IMR-90 (cell line): ENCODE data around the gene DCST2. TPM values are rescaled to one million over a fixed set of nuclear protein-coding genes. Genes with fewer than 3 reads are reported as not detected.

Experiments
- ATAC-seq: fragments of 200-7000 bp; cut with Tn5 transposase; 2 replicates; pipeline ENCODE4 v1.9.1; 2020; ENCODE audit warnings: low read depth, mild to moderate bottlenecking, moderate library complexity
- BruUV-seq: library from RNA; stranded (reverse); fragments of 400-500 nt; replicated peaks from 2 replicates; lab custom pipeline; 2021; lab: Mats Ljungman, UMichigan
- CTCF ChIA-PET: fragments of 300-600 bp; formaldehyde crosslinking; extraction: SDS; loops from one replicate; lab custom pipeline; 2021; ENCODE audit warnings: antibody characterized with exemption; lab: Yijun Ruan, JAX
- POLR2A ChIA-PET: fragments of 300-600 bp; sonication (Branson Sonifier 250); formaldehyde crosslinking; loops from one replicate; lab custom pipeline; 2022; ENCODE audit warnings: antibody characterized with exemption; ENCODE audit not compliant: unreplicated experiment; lab: Charles Lee
- DNase-seq: peaks from one replicate; pipeline ENCODE4 v3.0.0; 2013
- H2AFZ ChIP-seq: replicated peaks from 2 replicates; pipeline ENCODE3; 2013; ENCODE audit warnings: low read length, mild to moderate bottlenecking; ENCODE audit not compliant: poor library complexity
- H2AK5ac ChIP-seq: 2 replicates; pipeline ENCODE4 v1.6.1; 2013; ENCODE audit warnings: low read depth, low read length, inconsistent platforms
- H2AK9ac ChIP-seq: replicated peaks from 2 replicates; pipeline ENCODE3; 2013; ENCODE audit warnings: mild to moderate bottlenecking, low read depth, low read length, moderate library complexity; ENCODE audit not compliant: poor library complexity
- H2BK120ac ChIP-seq: 2 replicates; pipeline ENCODE4 v1.6.1; 2013; ENCODE audit warnings: low read depth, low read length, inconsistent platforms
- H2BK15ac ChIP-seq: 3 replicates; pipeline ENCODE4 v1.6.1; 2013; ENCODE audit warnings: low read depth, low read length, inconsistent platforms
- H2BK20ac ChIP-seq: 2 replicates; pipeline ENCODE4 v1.6.1; 2013; ENCODE audit warnings: low read depth, mild to moderate bottlenecking, inconsistent platforms, low read length, moderate library complexity
- H2BK5ac ChIP-seq: 2 replicates; pipeline ENCODE4 v1.6.1; 2013; ENCODE audit warnings: mild to moderate bottlenecking, low read depth, low read length, inconsistent platforms; ENCODE audit not compliant: poor library complexity, severe bottlenecking
- H3K14ac ChIP-seq: replicated peaks from 2 replicates; pipeline ENCODE4 v1.6.1; 2013; ENCODE audit warnings: low read depth, low read length, inconsistent platforms
- H3K18ac ChIP-seq: 2 replicates; pipeline ENCODE4 v1.6.1; 2013; ENCODE audit warnings: low read depth, low read length, control low read depth
- H3K23ac ChIP-seq: 2 replicates; pipeline ENCODE4 v1.6.1; 2013; ENCODE audit warnings: low read depth, low read length, inconsistent platforms
- H3K27ac ChIP-seq: 2 replicates; pipeline ENCODE4 v1.5.1; 2013; ENCODE audit warnings: mild to moderate bottlenecking, control low read depth, low read length; ENCODE audit not compliant: insufficient read depth
- H3K27me3 ChIP-seq: 2 replicates; pipeline ENCODE4 v1.6.1; 2013; ENCODE audit warnings: low read length; ENCODE audit not compliant: control insufficient read depth, insufficient read depth
- H3K36me3 ChIP-seq: 2 replicates; pipeline ENCODE4 v1.6.1; 2013; ENCODE audit warnings: low read length, mixed read lengths; ENCODE audit not compliant: control insufficient read depth, insufficient read depth
- H3K4ac ChIP-seq: 2 replicates; pipeline ENCODE4 v1.6.1; 2013; ENCODE audit warnings: low read depth, low read length, inconsistent platforms
- H3K4me1 ChIP-seq: 2 replicates; pipeline ENCODE4 v1.6.1; 2013; ENCODE audit warnings: low read length, mixed read lengths; ENCODE audit not compliant: control insufficient read depth, insufficient read depth
- H3K4me2 ChIP-seq: 2 replicates; pipeline ENCODE4 v1.6.1; 2013; ENCODE audit warnings: low read depth, mild to moderate bottlenecking, control low read depth, low read length, moderate library complexity
- H3K4me3 ChIP-seq: 2 replicates; pipeline ENCODE4 v1.5.1; 2013; ENCODE audit warnings: low read depth, mild to moderate bottlenecking, control low read depth, low read length, moderate library complexity; ENCODE audit not compliant: insufficient read depth
- H3K56ac ChIP-seq: 2 replicates; pipeline ENCODE4 v1.6.1; 2013; ENCODE audit warnings: low read length, inconsistent platforms; ENCODE audit not compliant: insufficient read depth; ENCODE audit errors: extremely low read depth
- H3K79me1 ChIP-seq, 2 experiments: 2 replicates each; pipeline ENCODE4 v1.6.1; 2013; ENCODE audit warnings: low read length in 2 of 2, inconsistent platforms in 1 of 2, low read depth in 1 of 2
- H3K9ac ChIP-seq: 2 replicates; pipeline ENCODE4 v1.6.1; 2013; ENCODE audit warnings: low read depth, low read length, control low read depth
- H3K9me1 ChIP-seq: 2 replicates; pipeline ENCODE4 v1.6.1; 2013; ENCODE audit warnings: low read length, inconsistent platforms; ENCODE audit not compliant: insufficient read depth
- H3K9me3 ChIP-seq: 2 replicates; pipeline ENCODE4 v1.6.1; 2013; ENCODE audit warnings: low read length; ENCODE audit not compliant: control insufficient read depth, insufficient read depth
- H4K20me1 ChIP-seq: 2 replicates; pipeline ENCODE4 v1.6.1; 2013; ENCODE audit warnings: low read length, inconsistent platforms; ENCODE audit not compliant: insufficient read depth
- H4K5ac ChIP-seq: 2 replicates; pipeline ENCODE4 v1.6.1; 2013; ENCODE audit warnings: mild to moderate bottlenecking, low read depth, low read length, control low read depth
- H4K8ac ChIP-seq, 2 experiments: 2 replicates each; pipeline ENCODE4 v1.6.1; 2013; ENCODE audit warnings: low read depth in 2 of 2, low read length in 2 of 2, control low read depth in 1 of 2, inconsistent platforms in 1 of 2
- H4K91ac ChIP-seq: 2 replicates; pipeline ENCODE4 v1.6.1; 2013; ENCODE audit warnings: low read depth, low read length, inconsistent platforms; ENCODE audit not compliant: insufficient read depth
- CEBPB ChIP-seq: IDR thresholded peaks from 2 replicates; pipeline ENCODE4 v1.6.1; 2012; ENCODE audit warnings: low read depth, low read length, improper control_type of control experiment
- FOS ChIP-seq: fragments of 150-350 bp; IDR thresholded peaks from 2 replicates; pipeline ENCODE4 v1.6.1; 2016; ENCODE audit warnings: low read depth, low read length
- NFE2L2 ChIP-seq: fragments of 150-350 bp; IDR thresholded peaks from 2 replicates; pipeline ENCODE4 v1.6.1; 2016; ENCODE audit warnings: low read depth, mild to moderate bottlenecking, low read length
- RFX5 ChIP-seq: IDR thresholded peaks from 2 replicates; pipeline ENCODE4 v1.8.0; 2012; ENCODE audit warnings: low read depth, mild to moderate bottlenecking, low read length, moderate library complexity
- WGBS, 2 experiments: methylation state at CpG; one replicate each; pipeline versions ENCODE4 v1.1.5 to v1.1.7; 2013; ENCODE audit warnings: missing lambda C conversion rate in 2 of 2; ENCODE audit not compliant: insufficient read length in 1 of 2; ENCODE audit errors: extremely low coverage in 2 of 2; 5-methylcytosine and 5-hydroxymethylcytosine counted together
- dilution Hi-C: fragments of 300-500 bp; cut with HindIII; formaldehyde crosslinking; loops from one replicate; pipeline ENCODE4 v1.14.3; 2018; ENCODE audit warnings: low sequenced_read_pairs; ENCODE audit not compliant: unreplicated experiment
- in situ Hi-C: fragments of 300-500 bp; cut with MboI; formaldehyde crosslinking; loops from 3 replicates; pipeline ENCODE4 v1.14.3; 2019; ENCODE audit warnings: low sequenced_read_pairs, inconsistent platforms, mixed read lengths
- intact Hi-C: fragments of 100-400 bp; cut with micrococcal nuclease; formaldehyde crosslinking; loops from 2 replicates; pipeline ENCODE4 v1.10.0; 2022
- polyA plus RNA-seq, 3 experiments: library from polyadenylated mRNA; depleted of rRNA; stranded (reverse); fragments of >200 nt; gene quantifications; 2 replicates each; pipeline ENCODE4 v1.2.3, GENCODE V29; 2012; ENCODE audit warnings: low replicate concordance in 1 of 3
- total RNA-seq: library from RNA; depleted of rRNA; stranded (reverse); fragments of >200 nt; gene quantifications from 2 replicates; pipeline ENCODE4 v1.2.3, GENCODE V29; 2012

DCST2 gene
- total and polyA plus RNA-seq, 2 of the 4 experiments (the other 2 are of a cell fraction): 0.14 TPM; not detected in 1

- Histone ChIP-seq H3K56ac (no peak overlapping the region), H3K4ac (no peak overlapping the region), H3K9me1 (peaks cover 5% of the 10 kb centered on the region), H3K36me3 (no peaks in the 10 kb centered on the region), H3K4me1 (peaks cover 11% of the 10 kb centered on the region; the same call in 1 of the 2 replicates), H3K14ac (no peak overlapping the region), H2AFZ (no peak overlapping the region), H2BK15ac (no peak overlapping the region), H2BK20ac (no peak overlapping the region), H3K9me3 (no peaks in the 10 kb centered on the region), H3K27me3 (peaks cover 57% of the 10 kb centered on the region), H2BK120ac (no peak overlapping the region), H4K8ac (no peak overlapping the region), H4K91ac (no peak overlapping the region), H2BK5ac (no peak overlapping the region), H3K4me3 (no peak overlapping the region), H4K5ac (no peak overlapping the region), H3K27ac (no peak overlapping the region), H3K18ac (no peak overlapping the region), H3K79me1 (no peaks in the 10 kb centered on the region; a peak in 1 of 4 replicates), H3K4me2 (no peak overlapping the region), H4K20me1 (peaks cover 11% of the 10 kb centered on the region), H3K23ac (no peak overlapping the region), H3K9ac (no peak overlapping the region), H2AK9ac (no peak overlapping the region), H2AK5ac (no peak overlapping the region)
- no peak for ATAC-seq
- no peak for TF ChIP-seq RFX5
- TF ChIP-seq NFE2L2: no peak
- TF ChIP-seq CEBPB: no peak
- no peak for TF ChIP-seq FOS
- dilution Hi-C loops (no loop called here), intact Hi-C loops (loop anchor here (10.0 kb wide), 1 partner anchor 608 kb away; no protein-coding TSS in a partner anchor), in situ Hi-C loops (no loop called here)
- WGBS, 2 experiments: 49% methylated on average over 5 of the region's 6 CpGs; no CpG with 5 or more reads in 1 of the 2 experiments
- no TSS peak for BruUV-seq
- no peak for DNase-seq
- ChIA-PET POLR2A (no interaction called here), CTCF (no interaction called here)
These were observed 49.5 kb upstream of the DCST2 start for GRCh38 chr1:155083052-155083541.
